WTC11 (cell line): ENCODE measurements around the gene ZNF625. TPM values are rescaled to one million over a fixed set of nuclear protein-coding genes. Genes with fewer than 3 reads are reported as not detected.

Source experiments
- AR ChIP-seq: fragments of 250-450 bp; sonication (Bioruptor Pico); IDR thresholded peaks from 2 replicates; pipeline ENCODE4 v1.9.0; 2021; ENCODE audit warnings: mild to moderate bottlenecking
- ARID4B ChIP-seq: sonication (generic); formaldehyde crosslinking; IDR thresholded peaks from 2 replicates; pipeline ENCODE4 v1.8.0; 2023; ENCODE audit warnings: missing genetic modification reagents, mild to moderate bottlenecking, borderline replicate concordance
- CREM ChIP-seq: sonication (generic); formaldehyde crosslinking; IDR thresholded peaks from 2 replicates; pipeline ENCODE4 v1.8.1; 2022; ENCODE audit warnings: mild to moderate bottlenecking, missing genetic modification reagents, moderate library complexity
- CTCF ChIP-seq: fragments of 200-600 bp; IDR thresholded peaks from 2 replicates; pipeline ENCODE4 v1.8.0; 2022; ENCODE audit warnings: antibody characterized with exemption
- E2F1 ChIP-seq: sonication (generic); formaldehyde crosslinking; IDR thresholded peaks from 2 replicates; pipeline ENCODE4 v1.8.0; 2022; ENCODE audit warnings: mild to moderate bottlenecking, missing genetic modification reagents
- E2F5 ChIP-seq: sonication (generic); formaldehyde crosslinking; IDR thresholded peaks from 2 replicates; pipeline ENCODE4 v1.8.1; 2022; ENCODE audit warnings: mild to moderate bottlenecking, moderate library complexity, missing genetic modification reagents
- FOXP1 ChIP-seq: sonication (generic); formaldehyde crosslinking; IDR thresholded peaks from 2 replicates; pipeline ENCODE4 v1.8.0; 2022; ENCODE audit warnings: missing genetic modification reagents, mild to moderate bottlenecking, moderate library complexity, borderline replicate concordance
- HMGA2 ChIP-seq: fragments of 250-450 bp; sonication (Bioruptor Pico); IDR thresholded peaks from 2 replicates; pipeline ENCODE4 v1.4.0; 2021; ENCODE audit warnings: mild to moderate bottlenecking, moderate library complexity
- MXD4 ChIP-seq: fragments of 250-450 bp; sonication (Bioruptor Pico); IDR thresholded peaks from 2 replicates; pipeline ENCODE4 v1.8.0; 2021; ENCODE audit warnings: mild to moderate bottlenecking, moderate library complexity, borderline replicate concordance
- MYBL2 ChIP-seq: sonication (generic); formaldehyde crosslinking; IDR thresholded peaks from 2 replicates; pipeline ENCODE4 v1.8.1; 2023; ENCODE audit warnings: mild to moderate bottlenecking, moderate library complexity, missing genetic modification reagents
- NR3C1 ChIP-seq: sonication (generic); formaldehyde crosslinking; conservative IDR thresholded peaks from 2 replicates; pipeline ENCODE4 v1.8.1; 2023; ENCODE audit warnings: low read depth, mild to moderate bottlenecking, missing genetic modification reagents
- OVOL2 ChIP-seq: fragments of 250-450 bp; sonication (Bioruptor Pico); IDR thresholded peaks from 2 replicates; pipeline ENCODE4 v1.9.0; 2021; ENCODE audit warnings: mild to moderate bottlenecking, borderline replicate concordance
- PREB ChIP-seq: sonication (generic); formaldehyde crosslinking; IDR thresholded peaks from 2 replicates; pipeline ENCODE4 v1.8.1; 2022; ENCODE audit warnings: mild to moderate bottlenecking, missing genetic modification reagents, moderate library complexity, borderline replicate concordance
- SMAD3 ChIP-seq: sonication (generic); formaldehyde crosslinking; IDR thresholded peaks from 2 replicates; pipeline ENCODE4 v1.8.0; 2022; ENCODE audit warnings: missing genetic modification reagents, mild to moderate bottlenecking, borderline replicate concordance
- SMAD4 ChIP-seq: sonication (generic); formaldehyde crosslinking; IDR thresholded peaks from 2 replicates; pipeline ENCODE4 v1.8.0; 2022; ENCODE audit warnings: mild to moderate bottlenecking, missing genetic modification reagents
- SOX15 ChIP-seq: fragments of 250-450 bp; sonication (Bioruptor Pico); IDR thresholded peaks from 2 replicates; pipeline ENCODE4 v1.9.0; 2021; ENCODE audit warnings: mild to moderate bottlenecking
- TCF7 ChIP-seq: sonication (generic); formaldehyde crosslinking; IDR thresholded peaks from 2 replicates; pipeline ENCODE4 v1.8.0; 2022; ENCODE audit warnings: mild to moderate bottlenecking, low read depth, missing genetic modification reagents, moderate library complexity
- USF2 ChIP-seq: sonication (generic); formaldehyde crosslinking; IDR thresholded peaks from 2 replicates; pipeline ENCODE4 v1.8.1; 2023; ENCODE audit warnings: mild to moderate bottlenecking, missing genetic modification reagents, moderate library complexity
- ZNF317 ChIP-seq: sonication (generic); formaldehyde crosslinking; IDR thresholded peaks from 2 replicates; pipeline ENCODE4 v1.8.1; 2023; ENCODE audit warnings: low read depth, mild to moderate bottlenecking, moderate library complexity, missing genetic modification reagents, borderline replicate concordance
- ZNF396 ChIP-seq: fragments of 250-450 bp; sonication (Bioruptor Pico); IDR thresholded peaks from 2 replicates; pipeline ENCODE4 v1.8.0; 2021; ENCODE audit warnings: mild to moderate bottlenecking, moderate library complexity, borderline replicate concordance
- ZNF416 ChIP-seq: fragments of 250-450 bp; sonication (Bioruptor Pico); IDR thresholded peaks from 2 replicates; pipeline ENCODE4 v1.9.0; 2021; ENCODE audit warnings: mild to moderate bottlenecking, inconsistent platforms
- ZNF425 ChIP-seq: fragments of 250-450 bp; sonication (Bioruptor Pico); conservative IDR thresholded peaks from 2 replicates; pipeline ENCODE4 v1.9.0; 2021; ENCODE audit warnings: mild to moderate bottlenecking
- total RNA-seq: library from RNA; stranded (reverse); gene quantifications from 3 replicates; pipeline ENCODE4 v1.2.3, GENCODE V29; 2021

Gene ZNF625
- total RNA-seq, 1 experiment from 2014 or later = 24.5 TPM

- TF ChIP-seq OVOL2 (CRISPR knock-in tag) (no peak), MYBL2 (CRISPR knock-in tag) (peak; percentile 82; the same call in 1 of the 2 replicates), E2F1 (no peak), MXD4 (CRISPR knock-in tag) (no peak), SMAD4 (CRISPR knock-in tag) (no peak), FOXP1 (peak; percentile 68; the same call in 1 of the 2 replicates), HMGA2 (CRISPR knock-in tag) (no peak), AR (no peak), SOX15 (no peak), ZNF425 (CRISPR knock-in tag) (no peak), ZNF416 (CRISPR knock-in tag) (no peak), ZNF317 (no peak), USF2 (no peak), CREM (CRISPR knock-in tag) (no peak), SMAD3 (CRISPR knock-in tag) (no peak), TCF7 (no peak), CTCF (no peak), PREB (CRISPR knock-in tag) (no peak), NR3C1 (CRISPR knock-in tag) (no peak), ZNF396 (no peak), ARID4B (CRISPR knock-in tag) (peak; percentile 70; the same call in 1 of the 2 replicates), E2F5 (CRISPR knock-in tag) (no peak)
Measured at GRCh38 chr19:12139885-12140544, 16.5 kb downstream of the ZNF625 start, which contains the start of gene ZNF20 (continued).
